ENCODE measurements around the gene ZFP3.
"Not testable (repeated sequence)": the region's sequence is repeated elsewhere in the genome, so short reads cannot be mapped to it uniquely, and the experiment has no call there.

The ZFP3 gene

GRCh38 chr17:5110816-5111215 is 32.5 kb downstream of the ZFP3 start:
- peak overlapping the region in 1 of 2 donors; percentile 76 for H3K27ac ChIP-seq
- intact Hi-C loops (cut with DNase I; ENCODE audit: low total_unique reads) = no loop called here

GRCh38 chr17:5111402-5112204 is 33.3 kb downstream of the ZFP3 start, which contains the start of gene ZNF232:
TSS of gene ZNF232 (minus strand) at chr17:5111878. CDS start at chr17:5111822, 56 bp downstream.
- intact Hi-C loops (cut with DNase I; ENCODE audit: low total_unique reads) = no loop called here
- TF ChIP-seq CTCF (IDR thresholded peaks at IDR 0.05) = no peak
- peak; percentile 91 to 95 for DNase-seq
- Histone ChIP-seq H3K36me3 (peaks cover 28 to 30% (median 29%) of the 10 kb centered on the region in 3 donors), H3K4me1 (peaks cover 0 to 16% (median 12%) of the 10 kb centered on the region in 4 donors), H3K4me3 (peak within 1 kb of the TSS; percentile 77 to 84), H3K27me3 (peaks cover 0 to 23% of the 10 kb centered on the region in 2 donors), H3K27ac (peak within 1 kb of the TSS; percentile 61 to 76), H3K9me3 (no peaks in the 10 kb centered on the region)

More at GRCh38 chr17:5110816-5111215, 32.5 kb downstream of the ZFP3 start:
- peaks cover 0 to 6% (median 0%) of the 10 kb centered on the region in 3 donors for H3K9me3 ChIP-seq
- H3K36me3 ChIP-seq = peaks cover 36 to 38% (median 37%) of the 10 kb centered on the region in 3 donors
- peaks cover 0 to 15% of the 10 kb centered on the region in 2 donors for H3K27me3 ChIP-seq
- DNase-seq = no peak
- H3K4me3 ChIP-seq = peak overlapping the region; percentile 77 to 84
- TF ChIP-seq CTCF (IDR thresholded peaks at IDR 0.05) = no peak
- H3K4me1 ChIP-seq = peaks cover 0 to 16% (median 11%) of the 10 kb centered on the region in 4 donors

- Histone ChIP-seq H3K27me3 (peaks cover 0 to 35% of the 10 kb centered on the region in 2 donors), H3K36me3 (no peaks in the 10 kb centered on the region), H3K4me1 (peaks cover 0 to 10% (median 4%) of the 10 kb centered on the region in 4 donors), H3K9me3 (peaks cover 0 to 6% (median 0%) of the 10 kb centered on the region in 3 donors), H3K27ac (peak within 1 kb of the TSS in 1 of 2 donors; percentile 31), H3K4me3 (peak within 1 kb of the TSS in 1 of 2 donors; percentile 40)
- no peak for DNase-seq
- intact Hi-C loops (cut with DNase I; ENCODE audit: low total_unique reads) = no loop called here
- no peak for TF ChIP-seq CTCF (IDR thresholded peaks at IDR 0.05)
Observed at GRCh38 chr17:5115673-5116651, 37.7 kb downstream of the ZFP3 start, which contains the start of gene USP6. TSS of gene USP6 (plus strand) at chr17:5116032. CDS start at chr17:5130368, 14,336 bp downstream.

GRCh38 chr17:5118219-5118618 is 40.0 kb downstream of the ZFP3 start:
- no peak for TF ChIP-seq CTCF (IDR thresholded peaks at IDR 0.05)
- H3K9me3 ChIP-seq = peaks cover 0 to 6% (median 0%) of the 10 kb centered on the region in 3 donors
- H3K4me3 ChIP-seq = no peak overlapping the region
- intact Hi-C loops (cut with DNase I; ENCODE audit: low total_unique reads) = no loop called here
- no peaks in the 10 kb centered on the region for H3K36me3 ChIP-seq
- peak; percentile 9 to 47 for DNase-seq
- peaks cover 0 to 14% (median 10%) of the 10 kb centered on the region in 4 donors for H3K4me1 ChIP-seq
- no peak overlapping the region for H3K27ac ChIP-seq
- peaks cover 0 to 52% of the 10 kb centered on the region in 2 donors for H3K27me3 ChIP-seq

GRCh38 chr17:5120036-5120435 is 41.8 kb downstream of the ZFP3 start:
- peaks cover 0 to 19% (median 12%) of the 10 kb centered on the region in 4 donors for H3K4me1 ChIP-seq
- H3K27me3 ChIP-seq = peaks cover 0 to 60% of the 10 kb centered on the region in 2 donors
- H3K27ac ChIP-seq = no peak overlapping the region
- intact Hi-C loops (cut with DNase I; ENCODE audit: low total_unique reads) = no loop called here
- no peaks in the 10 kb centered on the region for H3K36me3 ChIP-seq
- no peak for TF ChIP-seq CTCF (IDR thresholded peaks at IDR 0.05)
- peak in 1 of 2 donors; percentile 5 for DNase-seq
- H3K9me3 ChIP-seq = peaks cover 0 to 6% (median 0%) of the 10 kb centered on the region in 3 donors
- no peak overlapping the region for H3K4me3 ChIP-seq

GRCh38 chr17:5120436-5121185 is 42.3 kb downstream of the ZFP3 start:
- H3K27ac ChIP-seq; H3K36me3 ChIP-seq; intact Hi-C loops (cut with DNase I; ENCODE audit: low total_unique reads); H3K4me3 ChIP-seq; H3K9me3 ChIP-seq: not testable (repeated sequence)
- Histone ChIP-seq H3K4me1 (peaks cover 0 to 19% (median 12%) of the 10 kb centered on the region in 4 donors), H3K27me3 (peaks cover 0 to 54% of the 10 kb centered on the region in 2 donors)
- DNase-seq = peak; percentile 4 to 19

All from tibial artery (tissue), 4 donors.